Activated CD8-positive, alpha-beta memory T cell treated with anti-CD3 and anti-CD28 coated beads for 48 hours (primary cell): ENCODE data around the gene PRSS3.
"Not testable (repeated sequence)": the region's sequence is repeated elsewhere in the genome, so short reads cannot be mapped to it uniquely, and the experiment has no call there.

Experiments
- DNase-seq, 3 experiments: peaks; one replicate each; pipeline ENCODE4 v3.0.0-alpha.2; 2020; ENCODE audit warnings: low read depth in 2 of 3, low spot score in 2 of 3

Gene PRSS3

GRCh38 chr9:33795281-33795680 lies at the start of gene PRSS3:
Gene PRSS3 (plus strand): TSS chr9:33795561. CDS start chr9:33795574, 13 bp downstream.
- no peak for DNase-seq

GRCh38 chr9:33748633-33749304 lies 46.6 kb upstream of the PRSS3 start:
- DNase-seq, result peak in 2 of 3 experiments; percentile 12 to 34

- DNase-seq, result peak in 1 of 3 experiments; percentile 12
Observed at GRCh38 chr9:33749305-33749654, 46.1 kb upstream of the PRSS3 start.

- DNase-seq, result no peak
Observed at GRCh38 chr9:33750307-33750838, 45.0 kb upstream of the PRSS3 start.

GRCh38 chr9:33750839-33751339 lies 44.5 kb upstream of the PRSS3 start:
- no peak for DNase-seq

GRCh38 chr9:33751536-33752129 lies 43.7 kb upstream of the PRSS3 start:
- DNase-seq, result no peak

- DNase-seq, result no peak
Observed at GRCh38 chr9:33752130-33752637, 43.2 kb upstream of the PRSS3 start.

- not testable (repeated sequence) for DNase-seq
Observed at GRCh38 chr9:33752789-33753188, 42.6 kb upstream of the PRSS3 start.

GRCh38 chr9:33759648-33760047 lies 35.7 kb upstream of the PRSS3 start:
- DNase-seq, result not testable (repeated sequence)

- DNase-seq, result no peak
Observed at GRCh38 chr9:33762343-33762742, 33.0 kb upstream of the PRSS3 start.

GRCh38 chr9:33763709-33764108 lies 31.7 kb upstream of the PRSS3 start:
- not testable (repeated sequence) for DNase-seq

- DNase-seq, result no peak
Observed at GRCh38 chr9:33765411-33765810, 29.9 kb upstream of the PRSS3 start.

GRCh38 chr9:33770156-33770880 lies 25.0 kb upstream of the PRSS3 start:
- not testable (repeated sequence) for DNase-seq

GRCh38 chr9:33773135-33773534 lies 22.2 kb upstream of the PRSS3 start:
- DNase-seq, result not testable (repeated sequence)

GRCh38 chr9:33774074-33774659 lies 21.2 kb upstream of the PRSS3 start:
- not testable (repeated sequence) for DNase-seq

- no peak for DNase-seq
Observed at GRCh38 chr9:33776578-33776977, 18.8 kb upstream of the PRSS3 start.

GRCh38 chr9:33778700-33779351 lies 16.5 kb upstream of the PRSS3 start:
- DNase-seq, result peak in 2 of 3 experiments; percentile 3 to 10

GRCh38 chr9:33780276-33780675 lies 15.1 kb upstream of the PRSS3 start:
- no peak for DNase-seq

- no peak for DNase-seq
Observed at GRCh38 chr9:33781736-33782135, 13.6 kb upstream of the PRSS3 start.

GRCh38 chr9:33782395-33783152 lies 12.8 kb upstream of the PRSS3 start:
- DNase-seq, result no peak
